NCI-H187 (cell line): ENCODE results near the gene PZP.
"Not testable (repeated sequence)": the region's sequence is repeated elsewhere in the genome, so short reads cannot be mapped to it uniquely, and the experiment has no call there.

Source experiments
- DNase-seq, 2 experiments: peaks; one replicate each; lab custom pipeline; 2025; lab: John Stamatoyannopoulos, UW

PZP gene

GRCh38 chr12:9180810-9181209 lies 27.4 kb downstream of the PZP start:
- no peak for DNase-seq

- no peak for DNase-seq
Measured at GRCh38 chr12:9179781-9180180, 28.4 kb downstream of the PZP start.

GRCh38 chr12:9169979-9170634 lies 38.1 kb downstream of the PZP start:
- DNase-seq = no peak

- not testable (repeated sequence) for DNase-seq
Measured at GRCh38 chr12:9167345-9167744, 40.9 kb downstream of the PZP start.

GRCh38 chr12:9163392-9163791 lies 44.8 kb downstream of the PZP start:
- no peak for DNase-seq

GRCh38 chr12:9156119-9156518 lies 52.1 kb downstream of the PZP start:
- DNase-seq = no peak

- no peak for DNase-seq
Measured at GRCh38 chr12:9149372-9149771, 58.8 kb downstream of the PZP start.

GRCh38 chr12:9148926-9149325 lies 59.3 kb downstream of the PZP start:
- no peak for DNase-seq

GRCh38 chr12:9147461-9147860 lies 60.7 kb downstream of the PZP start:
- DNase-seq = no peak

- DNase-seq = no peak
Measured at GRCh38 chr12:9144730-9145106, 63.5 kb downstream of the PZP start.

- DNase-seq = no peak
Measured at GRCh38 chr12:9143929-9144729, 64.1 kb downstream of the PZP start.

- DNase-seq = no peak
Measured at GRCh38 chr12:9143137-9143536, 65.1 kb downstream of the PZP start.

GRCh38 chr12:9139588-9140290 lies 68.5 kb downstream of the PZP start:
- not testable (repeated sequence) for DNase-seq

- DNase-seq = no peak
Measured at GRCh38 chr12:9135903-9136310, 72.3 kb downstream of the PZP start.

- DNase-seq = no peak
Measured at GRCh38 chr12:9134981-9135628, 73.1 kb downstream of the PZP start.

- DNase-seq = no peak
Measured at GRCh38 chr12:9133216-9133916, 74.8 kb downstream of the PZP start.

GRCh38 chr12:9132008-9132535 lies 76.1 kb downstream of the PZP start:
- no peak for DNase-seq

- no peak for DNase-seq
Measured at GRCh38 chr12:9130244-9130643, 78.0 kb downstream of the PZP start.

- DNase-seq = no peak
Measured at GRCh38 chr12:9127936-9128663, 80.1 kb downstream of the PZP start.

- no peak for DNase-seq
Measured at GRCh38 chr12:9127484-9127883, 80.7 kb downstream of the PZP start.
